PC-9 (cell line): ENCODE results near the gene DGKK. TPM values are rescaled to one million over a fixed set of nuclear protein-coding genes. Genes with fewer than 3 reads are reported as not detected.

Source experiments
- BruUV-seq: library from RNA; stranded (reverse); fragments of 400-500 nt; replicated peaks from 2 replicates; lab custom pipeline; 2021; lab: Mats Ljungman, UMichigan
- CTCF ChIA-PET: fragments of 300-600 bp; sonication (Branson Sonifier 250); formaldehyde crosslinking; loops from one replicate; lab custom pipeline; 2022; ENCODE audit warnings: antibody characterized with exemption; lab: Charles Lee
- POLR2A ChIA-PET: fragments of 300-600 bp; sonication (Branson Sonifier 250); formaldehyde crosslinking; loops from one replicate; lab custom pipeline; 2022; ENCODE audit warnings: antibody characterized with exemption; ENCODE audit not compliant: unreplicated experiment; lab: Charles Lee
- DNase-seq, 2 experiments: peaks; one replicate each; pipeline versions ENCODE4 v3.0.0 to v3.0.0-alpha.2; 2015 to 2022; ENCODE audit warnings: mixed read lengths in 1 of 2
- H2AFZ ChIP-seq: fragments of 200-600 bp; sonication (generic); 2 replicates; pipeline ENCODE4 v1.8.1; 2017; ENCODE audit warnings: antibody characterized with exemption
- H3F3A ChIP-seq: fragments of 200-600 bp; sonication (generic); 2 replicates; pipeline ENCODE4 v1.8.1; 2017; ENCODE audit warnings: antibody characterized with exemption, mild to moderate bottlenecking, low read depth; ENCODE audit not compliant: insufficient read depth
- H3K27ac ChIP-seq: fragments of 200-600 bp; sonication (generic); 2 replicates; pipeline ENCODE4 v1.6.1; 2016; ENCODE audit warnings: mixed run types
- H3K27me3 ChIP-seq: fragments of 200-600 bp; sonication (generic); 2 replicates; pipeline ENCODE4 v1.6.1; 2016; ENCODE audit warnings: low read depth, mixed run types; ENCODE audit not compliant: insufficient read depth
- H3K36me3 ChIP-seq: fragments of 200-600 bp; sonication (generic); 2 replicates; pipeline ENCODE4 v1.6.1; 2016; ENCODE audit warnings: low read depth, mixed run types
- H3K4me1 ChIP-seq: fragments of 200-600 bp; sonication (generic); replicated peaks from 2 replicates; pipeline ENCODE4 v1.6.1; 2016; ENCODE audit warnings: mixed run types; ENCODE audit not compliant: insufficient read depth
- H3K4me2 ChIP-seq: fragments of 200-600 bp; sonication (generic); 2 replicates; pipeline ENCODE4 v1.6.1; 2017; ENCODE audit warnings: mixed run types
- H3K4me3 ChIP-seq: fragments of 200-600 bp; sonication (generic); 2 replicates; pipeline ENCODE4 v1.6.1; 2016; ENCODE audit warnings: mixed run types
- H3K79me2 ChIP-seq: fragments of 200-600 bp; sonication (generic); 2 replicates; pipeline ENCODE4 v1.6.1; 2017; ENCODE audit warnings: low read depth, mixed run types
- H3K9me2 ChIP-seq: fragments of 200-600 bp; sonication (generic); 2 replicates; pipeline ENCODE4 v1.8.1; 2017; ENCODE audit warnings: mild to moderate bottlenecking; ENCODE audit not compliant: insufficient read depth
- H3K9me3 ChIP-seq: fragments of 200-600 bp; sonication (generic); 2 replicates; pipeline ENCODE4 v1.8.1; 2016; ENCODE audit warnings: low read depth; ENCODE audit not compliant: insufficient read depth
- H4K20me1 ChIP-seq: fragments of 200-600 bp; sonication (generic); 2 replicates; pipeline ENCODE4 v1.8.1; 2017; ENCODE audit not compliant: insufficient read depth
- CTCF ChIP-seq: fragments of 200-600 bp; sonication (generic); conservative IDR thresholded peaks from 2 replicates; pipeline ENCODE4 v1.6.1; 2017; ENCODE audit warnings: mixed run types, antibody characterized with exemption, mild to moderate bottlenecking, moderate library complexity
- EZH2 ChIP-seq: fragments of 200-600 bp; sonication (generic); IDR thresholded peaks from 2 replicates; pipeline ENCODE4 v1.8.0; 2017; ENCODE audit warnings: antibody characterized with exemption, low read depth
- intact Hi-C: fragments of 100-400 bp; cut with micrococcal nuclease; formaldehyde crosslinking; loops from one replicate; pipeline ENCODE4 v1.10.0; 2022; ENCODE audit not compliant: unreplicated experiment
- total RNA-seq: library from RNA; stranded (reverse); gene quantifications from 2 replicates; pipeline ENCODE4 v1.2.3, GENCODE V29; 2021

Gene DGKK
- total RNA-seq, 1 experiment from 2014 or later, result not detected

- H3K4me3 ChIP-seq, result no peak overlapping the region
- H3K27ac ChIP-seq, result no peak overlapping the region
- DNase-seq, result no peak
- no peaks in the 10 kb centered on the region for H3K9me3 ChIP-seq
- CTCF ChIA-PET, result no interaction called here
- no peaks in the 10 kb centered on the region for H3K9me2 ChIP-seq
- no peak overlapping the region for H2AFZ ChIP-seq
- POLR2A ChIA-PET, result no interaction called here
- BruUV-seq, result no TSS peak
- intact Hi-C loops, result no loop called here
- H3K4me2 ChIP-seq, result no peak overlapping the region
- H4K20me1 ChIP-seq, result no peaks in the 10 kb centered on the region
- H3K4me1 ChIP-seq, result no peaks in the 10 kb centered on the region
- TF ChIP-seq EZH2 (no peak), CTCF (no peak)
- no peaks in the 10 kb centered on the region for H3K27me3 ChIP-seq
- H3K36me3 ChIP-seq, result no peaks in the 10 kb centered on the region
- no peaks in the 10 kb centered on the region for H3F3A ChIP-seq
- no peaks in the 10 kb centered on the region for H3K79me2 ChIP-seq
These were observed 12.7 kb upstream of the DGKK start for GRCh38 chrX:50483283-50483682.

GRCh38 chrX:50475208-50475607 is 4.6 kb upstream of the DGKK start:
- no peak for DNase-seq
- intact Hi-C loops, result no loop called here
- no peaks in the 10 kb centered on the region for H3K4me1 ChIP-seq
- no peak overlapping the region for H2AFZ ChIP-seq
- ChIA-PET POLR2A (no interaction called here), CTCF (no interaction called here)
- no TSS peak for BruUV-seq
- H3K4me3 ChIP-seq, result no peak overlapping the region
- no peaks in the 10 kb centered on the region for H3F3A ChIP-seq
- H3K27me3 ChIP-seq, result no peaks in the 10 kb centered on the region
- no peaks in the 10 kb centered on the region for H3K79me2 ChIP-seq
- no peak overlapping the region for H3K27ac ChIP-seq
- H3K36me3 ChIP-seq, result no peaks in the 10 kb centered on the region
- no peaks in the 10 kb centered on the region for H3K9me2 ChIP-seq
- TF ChIP-seq CTCF, result no peak
- TF ChIP-seq EZH2, result no peak
- no peaks in the 10 kb centered on the region for H3K9me3 ChIP-seq
- H3K4me2 ChIP-seq, result no peak overlapping the region
- no peaks in the 10 kb centered on the region for H4K20me1 ChIP-seq

GRCh38 chrX:50471390-50471789 is 765 bp upstream of the DGKK start:
- no peak overlapping the region for H3K4me3 ChIP-seq
- no peaks in the 10 kb centered on the region for H3K4me1 ChIP-seq
- H3F3A ChIP-seq, result no peaks in the 10 kb centered on the region
- BruUV-seq, result no TSS peak
- no peaks in the 10 kb centered on the region for H3K79me2 ChIP-seq
- no peak for DNase-seq
- no peaks in the 10 kb centered on the region for H3K27me3 ChIP-seq
- no peaks in the 10 kb centered on the region for H3K9me2 ChIP-seq
- H3K4me2 ChIP-seq, result no peak overlapping the region
- POLR2A ChIA-PET, result no interaction called here
- no peak overlapping the region for H3K27ac ChIP-seq
- no peak for TF ChIP-seq EZH2
- no peak for TF ChIP-seq CTCF
- H3K36me3 ChIP-seq, result no peaks in the 10 kb centered on the region
- no peaks in the 10 kb centered on the region for H4K20me1 ChIP-seq
- intact Hi-C loops, result no loop called here
- no peak overlapping the region for H2AFZ ChIP-seq
- CTCF ChIA-PET, result no interaction called here
- no peaks in the 10 kb centered on the region for H3K9me3 ChIP-seq
